Right lobe of liver (tissue), 4 donors: ENCODE results near the gene IFNL3.

Source experiments
- POLR2A ChIP-seq: fragments of 450-650 bp; IDR thresholded peaks from one replicate; pipeline ENCODE4 v1.6.1; 2017; ENCODE audit warnings: antibody characterized with exemption, mild to moderate bottlenecking
- TF ChIP-seq, protein P1 (sequence below), 4 donors: fragments of 200-600 bp in 3 of 4; fragments of 450-650 bp in 1 of 4; IDR thresholded peaks; one replicate each; pipeline versions ENCODE4 v1.5.1 to v1.8.0; 2016 to 2022; ENCODE audit warnings: antibody characterized with exemption in 4 of 4, mild to moderate bottlenecking in 2 of 4
- donor health status: DM: no; HTN: no; CAD: no.
- donor health status: DM: no; HTN: no; CAD: no.
- donor health status: DM: no; HTN: yes; CAD: no.

DNA sequence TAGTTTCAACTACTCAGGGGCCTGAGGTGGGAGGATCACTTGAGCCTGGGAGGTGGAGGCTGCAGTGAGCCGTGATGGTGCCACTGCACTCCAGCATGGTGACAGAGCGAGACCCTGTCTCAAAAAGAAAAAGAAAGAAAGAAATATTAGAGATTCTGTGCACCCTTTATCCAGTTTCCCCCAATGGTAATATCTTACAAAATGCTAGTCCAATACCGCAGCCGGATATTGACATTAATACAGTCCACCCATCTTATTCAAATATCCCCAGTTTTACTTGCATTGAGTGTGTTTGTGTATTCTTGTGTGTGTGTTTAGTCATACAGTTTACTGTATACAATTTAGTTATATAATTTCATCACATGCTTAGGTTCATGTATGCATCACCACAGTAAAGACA lies 12.4 kb upstream of the IFNL3 start:
- TF ChIP-seq, protein P1, sequence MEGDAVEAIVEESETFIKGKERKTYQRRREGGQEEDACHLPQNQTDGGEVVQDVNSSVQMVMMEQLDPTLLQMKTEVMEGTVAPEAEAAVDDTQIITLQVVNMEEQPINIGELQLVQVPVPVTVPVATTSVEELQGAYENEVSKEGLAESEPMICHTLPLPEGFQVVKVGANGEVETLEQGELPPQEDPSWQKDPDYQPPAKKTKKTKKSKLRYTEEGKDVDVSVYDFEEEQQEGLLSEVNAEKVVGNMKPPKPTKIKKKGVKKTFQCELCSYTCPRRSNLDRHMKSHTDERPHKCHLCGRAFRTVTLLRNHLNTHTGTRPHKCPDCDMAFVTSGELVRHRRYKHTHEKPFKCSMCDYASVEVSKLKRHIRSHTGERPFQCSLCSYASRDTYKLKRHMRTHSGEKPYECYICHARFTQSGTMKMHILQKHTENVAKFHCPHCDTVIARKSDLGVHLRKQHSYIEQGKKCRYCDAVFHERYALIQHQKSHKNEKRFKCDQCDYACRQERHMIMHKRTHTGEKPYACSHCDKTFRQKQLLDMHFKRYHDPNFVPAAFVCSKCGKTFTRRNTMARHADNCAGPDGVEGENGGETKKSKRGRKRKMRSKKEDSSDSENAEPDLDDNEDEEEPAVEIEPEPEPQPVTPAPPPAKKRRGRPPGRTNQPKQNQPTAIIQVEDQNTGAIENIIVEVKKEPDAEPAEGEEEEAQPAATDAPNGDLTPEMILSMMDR (IDR thresholded peaks at IDR 0.05) = no peak
- no peak for TF ChIP-seq POLR2A
